Right lobe of liver (tissue), 6 donors: ENCODE measurements around the gene C1QC. TPM values are rescaled to one million over a fixed set of nuclear protein-coding genes. Genes with fewer than 3 reads are reported as not detected.

Source experiments
- ATAC-seq, 4 donors: fragments of 200-7000 bp; cut with Tn5 transposase; one replicate each; pipeline ENCODE4 v1.9.1; 2020; ENCODE audit warnings: mild to moderate bottlenecking in 4 of 4, moderate library complexity in 4 of 4
- DNase-seq, 3 donors: peaks; one replicate each; pipeline ENCODE4 v3.0.0-alpha.2; 2020
- H3K27ac ChIP-seq, 3 donors: fragments of 200-600 bp; one replicate each; pipeline ENCODE4 v1.8.0; 2022
- H3K27me3 ChIP-seq, 2 donors: fragments of 200-600 bp; one replicate each; pipeline ENCODE4 v1.8.0; 2022
- H3K36me3 ChIP-seq, 4 donors: fragments of 200-600 bp; sonication (generic) in 1 of 4; one replicate each; pipeline versions ENCODE4 v1.5.1 to v1.8.0; 2017 to 2022; ENCODE audit warnings: control low read depth in 1 of 4
- H3K4me1 ChIP-seq, 4 donors: fragments of 200-600 bp; sonication (generic) in 1 of 4; one replicate each; pipeline versions ENCODE4 v1.5.1 to v1.8.0; 2017 to 2022; ENCODE audit warnings: control low read depth in 1 of 4
- H3K4me3 ChIP-seq, 3 donors: fragments of 200-600 bp; one replicate each; pipeline ENCODE4 v1.8.0; 2022
- H3K9me3 ChIP-seq, 4 donors: fragments of 200-600 bp; sonication (generic) in 1 of 4; one replicate each; pipeline versions ENCODE4 v1.5.1 to v1.8.0; 2017 to 2022; ENCODE audit warnings: control low read depth in 1 of 4
- POLR2A ChIP-seq: fragments of 450-650 bp; IDR thresholded peaks from one replicate; pipeline ENCODE4 v1.6.1; 2017; ENCODE audit warnings: antibody characterized with exemption, mild to moderate bottlenecking
- WGBS: methylation state at CpG from one replicate; pipeline ENCODE4 v1.1.6; 2018; ENCODE audit warnings: low coverage, low lambda C conversion rate; ENCODE audit not compliant: insufficient coverage; ENCODE audit errors: missing lambda C conversion rate; 5-methylcytosine and 5-hydroxymethylcytosine counted together
- intact Hi-C, 2 donors: fragments of 100-400 bp; cut with DNase I; formaldehyde crosslinking; loops; one replicate each; pipeline versions ENCODE4 v1.11.2 to v1.14.1; 2022
- total RNA-seq, 6 experiments: library from RNA; depleted of rRNA in 2 of 6; stranded (reverse); fragments of >200 nt in 2 of 6; fragmentation: NEBNext Ultra II Directional in 3 of 6; extraction: Animal tissue kit (Norgen Biotek cat#: 25700) in 3 of 6; gene quantifications; one replicate each; pipeline versions ENCODE4 v1.1.0 to v1.2.4, GENCODE V29; 2016 to 2023
- TF ChIP-seq, protein P1 (sequence below), 4 donors: fragments of 200-600 bp in 3 of 4; fragments of 450-650 bp in 1 of 4; IDR thresholded peaks; one replicate each; pipeline versions ENCODE4 v1.5.1 to v1.8.0; 2016 to 2022; ENCODE audit warnings: antibody characterized with exemption in 4 of 4, mild to moderate bottlenecking in 2 of 4
- donor health status: DM: no; HTN: yes; CAD: no.
- donor health status: DM: no; HTN: no; CAD: no.
- donor health status: DM: no; HTN: no; CAD: no.
- donor health status: DM: no; HTN: yes; CAD: no.
- donor health status: DM: no; HTN: yes; CAD: no.

Gene C1QC
- total RNA-seq, 6 experiments from 2014 or later, result 63.3 to 305 (median 71.9) TPM

DNA sequence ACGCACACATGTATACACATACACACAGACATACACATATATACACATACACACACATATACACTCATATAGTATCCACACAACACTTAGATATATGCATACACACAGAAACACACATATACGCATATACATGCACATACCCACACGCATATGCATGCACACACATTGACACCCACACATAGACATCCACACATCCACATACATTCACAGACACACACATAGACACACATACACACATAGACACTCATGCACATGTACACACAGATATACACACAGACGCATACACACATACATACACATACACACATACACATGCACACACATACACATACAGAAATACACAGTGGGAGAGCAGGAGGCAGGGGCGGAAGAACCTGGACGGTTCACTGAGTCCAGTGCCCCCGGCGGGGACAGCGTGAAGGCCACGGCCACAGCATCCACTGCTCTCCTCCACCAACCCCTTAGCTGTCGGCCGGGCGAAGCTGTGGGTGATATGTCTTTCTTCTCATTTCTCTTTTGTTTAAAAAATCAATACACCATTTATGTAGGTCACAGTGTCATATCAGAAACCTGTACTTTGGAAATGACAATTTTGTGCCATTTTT lies 6.8 kb downstream of the C1QC start:
- 81% methylated on average over 11 of the region's 13 CpGs for WGBS

DNA sequence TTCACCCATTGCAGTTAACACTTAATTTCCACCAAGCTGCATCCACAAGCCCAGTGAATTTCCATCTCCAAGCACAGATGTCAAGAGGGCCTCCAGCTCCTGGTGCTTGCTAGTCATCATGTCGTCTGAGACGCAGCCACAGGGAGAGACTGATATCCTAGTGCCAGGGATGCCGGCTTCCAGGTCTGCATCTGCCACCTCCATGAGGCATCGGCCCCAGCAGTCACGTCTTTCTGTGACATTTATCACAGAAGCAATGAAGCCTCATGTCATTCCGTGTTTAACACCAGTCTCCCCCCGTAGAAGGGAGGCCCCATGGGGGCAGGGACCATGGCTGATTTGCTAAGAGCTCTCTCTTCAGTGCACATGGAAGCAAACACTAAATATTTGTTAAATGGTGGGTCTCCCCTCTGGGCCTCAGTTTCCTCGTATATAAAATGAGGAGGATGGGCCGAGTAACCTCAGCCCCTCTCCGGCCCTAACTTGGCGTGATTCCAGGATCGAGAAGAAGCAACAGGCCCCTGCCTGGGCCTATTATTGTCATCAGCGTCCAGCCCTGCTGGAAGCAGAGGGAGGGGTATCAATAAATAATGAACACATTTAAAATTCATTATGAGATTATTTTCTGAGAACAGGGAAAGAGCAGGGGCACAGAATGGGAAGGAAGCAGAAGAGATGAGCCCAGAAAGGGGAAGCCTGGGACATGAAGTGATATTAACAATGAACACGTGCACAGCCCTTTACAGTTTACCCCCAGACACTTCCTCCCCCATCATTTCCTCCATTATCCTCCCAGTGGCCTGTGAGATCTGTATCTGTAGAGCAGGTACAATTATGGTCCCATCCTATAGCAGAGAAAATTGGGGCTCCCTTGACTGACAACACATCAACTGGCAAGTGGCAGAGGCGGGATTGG lies 8.8 kb downstream of the C1QC start:
- H3K36me3 ChIP-seq, result no peaks in the 10 kb centered on the region
- ATAC-seq (peak; percentile 15 to 53 (median 38)), DNase-seq (no peak)
- intact Hi-C loops, result no loop called here
- TF ChIP-seq, protein P1, sequence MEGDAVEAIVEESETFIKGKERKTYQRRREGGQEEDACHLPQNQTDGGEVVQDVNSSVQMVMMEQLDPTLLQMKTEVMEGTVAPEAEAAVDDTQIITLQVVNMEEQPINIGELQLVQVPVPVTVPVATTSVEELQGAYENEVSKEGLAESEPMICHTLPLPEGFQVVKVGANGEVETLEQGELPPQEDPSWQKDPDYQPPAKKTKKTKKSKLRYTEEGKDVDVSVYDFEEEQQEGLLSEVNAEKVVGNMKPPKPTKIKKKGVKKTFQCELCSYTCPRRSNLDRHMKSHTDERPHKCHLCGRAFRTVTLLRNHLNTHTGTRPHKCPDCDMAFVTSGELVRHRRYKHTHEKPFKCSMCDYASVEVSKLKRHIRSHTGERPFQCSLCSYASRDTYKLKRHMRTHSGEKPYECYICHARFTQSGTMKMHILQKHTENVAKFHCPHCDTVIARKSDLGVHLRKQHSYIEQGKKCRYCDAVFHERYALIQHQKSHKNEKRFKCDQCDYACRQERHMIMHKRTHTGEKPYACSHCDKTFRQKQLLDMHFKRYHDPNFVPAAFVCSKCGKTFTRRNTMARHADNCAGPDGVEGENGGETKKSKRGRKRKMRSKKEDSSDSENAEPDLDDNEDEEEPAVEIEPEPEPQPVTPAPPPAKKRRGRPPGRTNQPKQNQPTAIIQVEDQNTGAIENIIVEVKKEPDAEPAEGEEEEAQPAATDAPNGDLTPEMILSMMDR (IDR thresholded peaks at IDR 0.05), result no peak
- TF ChIP-seq POLR2A, result no peak
- H3K4me3 ChIP-seq, result no peak overlapping the region
- H3K27ac ChIP-seq, result no peak overlapping the region
- H3K27me3 ChIP-seq, result no peaks in the 10 kb centered on the region
- 54% methylated on average over 12 of the region's 15 CpGs for WGBS
- no peaks in the 10 kb centered on the region for H3K4me1 ChIP-seq
- H3K9me3 ChIP-seq, result no peaks in the 10 kb centered on the region

More for the DNA sequence above, 6.8 kb downstream of the C1QC start:
- ATAC-seq (no peak), DNase-seq (no peak)
- no peak overlapping the region for H3K27ac ChIP-seq
- H3K27me3 ChIP-seq, result no peaks in the 10 kb centered on the region
- H3K4me1 ChIP-seq, result no peaks in the 10 kb centered on the region
- intact Hi-C loops, result no loop called here
- TF ChIP-seq, protein P1 (IDR thresholded peaks at IDR 0.05), result no peak
- no peak for TF ChIP-seq POLR2A
- no peak overlapping the region for H3K4me3 ChIP-seq
- H3K9me3 ChIP-seq, result no peaks in the 10 kb centered on the region
- no peaks in the 10 kb centered on the region for H3K36me3 ChIP-seq

DNA sequence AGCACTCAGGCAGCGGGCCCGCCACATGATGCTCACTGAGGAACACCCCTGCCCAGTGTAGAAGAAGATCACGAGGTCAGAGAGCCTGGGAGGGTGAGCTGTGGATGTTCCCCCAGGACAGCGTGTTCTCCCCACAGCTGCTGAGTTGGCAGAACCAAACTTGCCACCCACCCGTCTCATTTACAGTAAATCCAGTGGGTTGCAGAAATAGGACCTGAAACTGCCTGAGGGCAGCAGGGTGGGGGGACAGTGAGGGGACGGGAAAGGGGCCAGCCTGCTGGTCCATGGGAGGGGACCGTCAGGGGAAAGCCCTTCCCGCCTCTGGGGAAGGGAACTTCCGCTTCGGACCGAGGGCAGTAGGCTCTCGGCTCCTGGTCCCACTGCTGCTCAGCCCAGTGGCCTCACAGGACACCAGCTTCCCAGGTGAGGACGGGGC lies 9.5 kb downstream of the C1QC start, which contains the start of gene C1QB:
TSS of gene C1QB (plus strand) at position 356 of the 436 bp plus-strand sequence. CDS start 6,227 bp downstream, outside the sequence.
- H3K27me3 ChIP-seq, result no peaks in the 10 kb centered on the region
- intact Hi-C loops, result no loop called here

DNA sequence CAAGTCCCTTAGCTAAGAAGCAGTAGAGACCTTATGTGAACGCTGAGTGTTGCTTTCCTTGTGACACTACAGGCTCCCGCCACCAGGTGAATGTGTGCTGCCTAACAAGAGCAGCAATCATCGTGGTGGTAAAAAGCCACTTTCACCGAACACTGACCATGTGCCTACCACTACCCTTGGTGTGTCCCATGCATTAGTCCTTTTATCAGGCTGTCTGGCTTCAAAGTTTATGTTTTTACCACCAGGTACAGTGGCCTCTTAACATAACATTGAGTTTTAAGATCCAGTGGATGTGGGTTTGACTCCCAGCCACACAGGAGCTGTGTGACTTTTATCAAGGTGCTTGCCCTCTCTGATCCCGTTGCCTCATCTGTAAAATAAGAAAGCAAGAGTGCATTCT lies 11.3 kb downstream of the C1QC start:
- intact Hi-C loops, result no loop called here
- ATAC-seq, result no peak
- H3K9me3 ChIP-seq, result no peaks in the 10 kb centered on the region
- peak overlapping the region in 2 of 3 donors; percentile 2 to 32 for H3K4me3 ChIP-seq
- H3K27me3 ChIP-seq, result no peaks in the 10 kb centered on the region
- no peaks in the 10 kb centered on the region for H3K36me3 ChIP-seq
- WGBS, result 33% methylated on average over 4 of the region's 5 CpGs
- TF ChIP-seq, protein P1 (IDR thresholded peaks at IDR 0.05), result no peak
- no peak for TF ChIP-seq POLR2A
- DNase-seq, result no peak
- no peak overlapping the region for H3K27ac ChIP-seq
- H3K4me1 ChIP-seq, result no peaks in the 10 kb centered on the region

More for the DNA sequence above, 9.5 kb downstream of the C1QC start, which contains the start of gene C1QB:
- no peak within 1 kb of the TSS for H3K27ac ChIP-seq
- DNase-seq (peak in 1 of 3 donors; percentile 50), ATAC-seq (peak; percentile 62 to 74 (median 67))
- no peaks in the 10 kb centered on the region for H3K9me3 ChIP-seq
- peak within 1 kb of the TSS; percentile 4 to 32 (median 12) for H3K4me3 ChIP-seq
- H3K36me3 ChIP-seq, result no peaks in the 10 kb centered on the region
- H3K4me1 ChIP-seq, result no peaks in the 10 kb centered on the region
- 80% methylated on average over 1 of the region's 13 CpGs for WGBS
- TF ChIP-seq, protein P1 (IDR thresholded peaks at IDR 0.05), result no peak
- TF ChIP-seq POLR2A, result peak; percentile 60
